NCI-H748 treated with DMSO at 0.1 percent for 48 hours (cell line): Measurements from ENCODE around the gene LRP8.
"Not testable (repeated sequence)": the region's sequence is repeated elsewhere in the genome, so short reads cannot be mapped to it uniquely, and the experiment has no call there.

Experiments
- DNase-seq: peaks from one replicate; lab custom pipeline; 2025; lab: John Stamatoyannopoulos, UW

LRP8 gene

GRCh38 chr1:53283156-53283555, 44.7 kb downstream of the LRP8 start:
- DNase-seq = not testable (repeated sequence)

GRCh38 chr1:53281133-53281532, 46.7 kb downstream of the LRP8 start:
- no peak for DNase-seq

- no peak for DNase-seq
Observed at GRCh38 chr1:53280496-53280895, 47.4 kb downstream of the LRP8 start.

- DNase-seq = no peak
Observed at GRCh38 chr1:53279296-53280200, 48.3 kb downstream of the LRP8 start.

GRCh38 chr1:53278298-53278725, 49.6 kb downstream of the LRP8 start:
- peak; percentile 10 for DNase-seq

GRCh38 chr1:53277326-53277725, 50.5 kb downstream of the LRP8 start:
- no peak for DNase-seq

- DNase-seq = no peak
Observed at GRCh38 chr1:53276902-53277281, 51.0 kb downstream of the LRP8 start.

- no peak for DNase-seq
Observed at GRCh38 chr1:53276153-53276901, 51.5 kb downstream of the LRP8 start.

- no peak for DNase-seq
Observed at GRCh38 chr1:53275566-53275965, 52.3 kb downstream of the LRP8 start.

GRCh38 chr1:53274541-53275185, 53.2 kb downstream of the LRP8 start:
- DNase-seq = no peak

- DNase-seq = no peak
Observed at GRCh38 chr1:53274026-53274425, 53.8 kb downstream of the LRP8 start.

- no peak for DNase-seq
Observed at GRCh38 chr1:53273526-53273925, 54.3 kb downstream of the LRP8 start.

GRCh38 chr1:53272349-53272748, 55.5 kb downstream of the LRP8 start:
- no peak for DNase-seq

GRCh38 chr1:53271446-53272090, 56.3 kb downstream of the LRP8 start:
- no peak for DNase-seq

GRCh38 chr1:53270873-53271272, 57.0 kb downstream of the LRP8 start:
- no peak for DNase-seq

- DNase-seq = no peak
Observed at GRCh38 chr1:53270107-53270506, 57.8 kb downstream of the LRP8 start.

- DNase-seq = no peak
Observed at GRCh38 chr1:53267761-53268160, 60.1 kb downstream of the LRP8 start.

- no peak for DNase-seq
Observed at GRCh38 chr1:53266038-53266437, 61.8 kb downstream of the LRP8 start.

- DNase-seq = no peak
Observed at GRCh38 chr1:53265581-53265980, 62.3 kb downstream of the LRP8 start.

GRCh38 chr1:53264048-53264447, 63.8 kb downstream of the LRP8 start:
- DNase-seq = no peak

GRCh38 chr1:53262000-53262399, 65.9 kb downstream of the LRP8 start:
- DNase-seq = no peak

- no peak for DNase-seq
Observed at GRCh38 chr1:53260631-53261247, 67.1 kb downstream of the LRP8 start.
